Subcutaneous adipose tissue (tissue), 4 donors: ENCODE data around the gene TCEAL7. TPM values are rescaled to one million over a fixed set of nuclear protein-coding genes. Genes with fewer than 3 reads are reported as not detected.

Experiments
- CTCF ChIP-seq: fragments of 450-650 bp; IDR thresholded peaks from one replicate; pipeline ENCODE4 v1.5.1; 2016; ENCODE audit warnings: low read depth, mild to moderate bottlenecking, control low read depth, antibody characterized with exemption, moderate library complexity
- total RNA-seq, 4 donors: library from RNA; depleted of rRNA; stranded (reverse); fragments of >200 nt; gene quantifications; one replicate each; pipeline ENCODE4 v1.1.0, GENCODE V29; 2016

The TCEAL7 gene
- total RNA-seq, 4 donors from 2014 or later = 2.6 to 4.8 (median 3.8) TPM

GRCh38 chrX:103338663-103339062, 8.6 kb downstream of the TCEAL7 start:
- TF ChIP-seq CTCF = no peak

- no peak for TF ChIP-seq CTCF
Observed at GRCh38 chrX:103343105-103343504, 13.1 kb downstream of the TCEAL7 start.

- no peak for TF ChIP-seq CTCF
Observed at GRCh38 chrX:103344606-103345005, 14.6 kb downstream of the TCEAL7 start.

GRCh38 chrX:103347682-103348397, 17.8 kb downstream of the TCEAL7 start:
- no peak for TF ChIP-seq CTCF

- no peak for TF ChIP-seq CTCF
Observed at GRCh38 chrX:103356130-103356798, 26.2 kb downstream of the TCEAL7 start, which contains the start of gene TCEAL9. TCEAL9 (plus strand) TSS chrX:103356506; CDS start chrX:103357685, 1,179 bp downstream.

GRCh38 chrX:103356858-103357257, 26.8 kb downstream of the TCEAL7 start:
- no peak for TF ChIP-seq CTCF

- no peak for TF ChIP-seq CTCF
Observed at GRCh38 chrX:103357871-103358270, 27.8 kb downstream of the TCEAL7 start.
